NCI-H460 (cell line): ENCODE results near the gene ARFRP1. TPM values are rescaled to one million over a fixed set of nuclear protein-coding genes. Genes with fewer than 3 reads are reported as not detected.

Experiments
- DNase-seq: peaks from one replicate; pipeline ENCODE4 v3.0.0-alpha.2; 2016; ENCODE audit warnings: low read depth; ENCODE audit errors: extremely low read depth
- total RNA-seq: library from RNA; depleted of rRNA; stranded (reverse); fragments of >200 nt; shearing (Covaris generic); gene quantifications from 2 replicates; pipeline ENCODE4 v1.2.3, GENCODE V29; 2014

The ARFRP1 gene
- total RNA-seq, 1 experiment from 2014 or later = 12.1 TPM

DNA sequence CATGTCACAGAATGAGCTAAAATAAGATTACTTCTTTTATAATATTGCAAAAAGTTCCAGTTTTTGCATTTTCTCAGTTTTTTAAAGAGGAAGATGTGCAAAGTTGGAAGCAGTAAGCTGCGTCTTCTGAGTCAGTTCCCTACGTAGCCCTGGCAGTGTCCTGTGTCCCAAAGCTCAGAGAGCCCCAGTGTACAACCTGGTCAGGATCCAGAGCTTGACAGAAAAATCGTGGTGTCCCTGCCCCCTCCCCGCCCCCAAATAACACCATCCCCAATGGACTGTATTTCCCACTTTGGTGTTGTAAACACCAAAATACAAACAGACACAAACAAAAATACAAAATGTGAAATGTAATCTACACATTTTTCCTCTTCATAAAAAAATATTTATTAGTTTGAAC, 36.4 kb upstream of the ARFRP1 start:
- DNase-seq = no peak

DNA sequence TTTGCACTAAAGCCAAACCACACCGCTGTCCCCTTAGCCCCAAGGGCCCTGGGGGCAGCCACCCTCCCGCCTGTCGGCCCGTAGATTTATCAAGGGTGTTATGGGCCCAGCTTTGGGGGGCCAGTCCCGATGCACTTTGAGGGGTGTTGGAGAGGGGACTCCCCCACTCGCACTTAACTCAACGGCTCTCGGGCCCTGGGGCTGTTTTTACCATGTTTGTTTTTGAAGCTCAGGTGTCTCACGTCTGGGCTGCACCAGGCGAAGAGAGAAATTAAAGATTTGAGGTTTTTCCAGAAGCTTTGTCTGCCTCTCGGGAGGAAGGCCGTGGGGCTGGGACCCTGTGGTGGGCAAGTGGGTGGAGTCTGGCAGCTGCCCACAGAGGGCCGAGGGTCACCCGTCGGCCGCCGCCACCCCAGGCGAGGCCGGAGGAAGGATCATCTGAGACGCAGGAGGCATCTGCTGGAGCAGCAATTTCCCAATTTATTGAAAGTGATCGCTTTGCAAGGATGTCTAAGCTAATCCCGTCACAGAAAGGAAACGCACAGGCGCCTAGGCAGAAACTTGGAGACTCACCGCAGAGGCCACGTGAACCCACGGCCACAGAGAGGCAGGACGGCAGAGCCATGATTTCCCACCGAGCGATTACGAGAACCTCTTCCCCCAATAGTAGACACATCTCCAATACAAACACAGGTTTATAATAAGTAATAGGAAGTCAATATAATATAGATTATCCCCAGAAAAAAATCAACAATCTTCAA, 35.6 kb upstream of the ARFRP1 start:
- DNase-seq = no peak

DNA sequence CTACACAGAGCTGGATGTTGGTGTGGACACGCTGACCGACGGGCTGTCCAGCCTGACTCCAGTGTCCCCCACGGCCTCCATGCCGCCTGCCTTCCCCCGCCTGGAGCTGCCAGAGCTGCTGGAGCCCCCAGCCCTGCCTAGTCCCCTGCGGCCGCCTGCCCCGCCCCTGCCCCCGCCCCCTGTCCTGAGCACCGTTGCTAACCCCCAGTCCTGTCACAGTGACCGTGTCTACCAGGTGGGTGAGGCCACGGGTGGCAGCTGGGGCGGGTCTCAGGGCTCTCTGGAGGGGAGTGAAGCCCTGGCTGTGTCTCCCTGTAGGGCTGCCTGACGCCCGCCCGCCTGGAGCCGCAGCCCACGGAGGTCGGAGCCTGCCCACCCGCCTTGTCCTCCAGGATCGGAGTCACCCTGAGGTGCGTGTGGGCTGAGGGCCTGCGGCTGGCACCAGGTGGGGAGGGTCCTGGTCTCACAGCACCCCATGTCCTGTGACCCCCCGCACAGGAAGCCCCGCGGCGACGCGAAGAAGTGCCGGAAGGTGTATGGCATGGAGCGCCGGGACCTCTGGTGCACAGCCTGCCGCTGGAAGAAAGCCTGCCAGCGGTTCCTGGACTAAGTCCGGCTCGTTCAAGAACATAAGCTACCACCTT, 34.7 kb upstream of the ARFRP1 start:
- no peak for DNase-seq

DNA sequence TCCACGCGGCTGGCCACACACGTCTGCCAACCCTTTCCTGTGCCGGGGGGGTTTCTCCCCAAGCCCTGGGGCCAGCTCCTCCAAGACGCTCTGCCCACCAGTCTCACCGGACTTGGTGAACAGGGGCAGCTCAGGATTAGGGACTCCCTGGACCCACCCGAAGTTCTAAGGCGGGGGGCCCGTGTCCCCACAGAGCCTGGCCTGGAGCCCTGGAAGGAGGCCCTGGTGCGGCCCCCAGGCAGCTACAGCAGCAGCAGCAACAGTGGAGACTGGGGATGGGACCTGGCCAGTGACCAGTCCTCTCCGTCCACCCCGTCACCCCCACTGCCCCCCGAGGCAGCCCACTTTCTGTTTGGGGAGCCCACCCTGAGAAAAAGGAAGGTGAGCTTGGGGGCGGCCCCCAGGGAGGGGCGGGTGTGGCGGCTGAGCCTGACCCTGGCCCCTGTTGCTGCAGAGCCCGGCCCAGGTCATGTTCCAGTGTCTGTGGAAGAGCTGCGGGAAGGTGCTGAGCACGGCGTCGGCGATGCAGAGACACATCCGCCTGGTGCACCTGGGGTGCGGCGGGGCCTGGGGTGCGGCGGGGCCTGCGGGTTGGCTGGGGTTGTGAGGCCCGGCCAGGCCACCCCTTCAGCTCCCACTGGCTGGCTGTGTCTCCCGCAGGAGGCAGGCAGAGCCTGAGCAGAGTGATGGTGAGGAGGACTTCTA, 34.1 kb upstream of the ARFRP1 start:
- no peak for DNase-seq

DNA sequence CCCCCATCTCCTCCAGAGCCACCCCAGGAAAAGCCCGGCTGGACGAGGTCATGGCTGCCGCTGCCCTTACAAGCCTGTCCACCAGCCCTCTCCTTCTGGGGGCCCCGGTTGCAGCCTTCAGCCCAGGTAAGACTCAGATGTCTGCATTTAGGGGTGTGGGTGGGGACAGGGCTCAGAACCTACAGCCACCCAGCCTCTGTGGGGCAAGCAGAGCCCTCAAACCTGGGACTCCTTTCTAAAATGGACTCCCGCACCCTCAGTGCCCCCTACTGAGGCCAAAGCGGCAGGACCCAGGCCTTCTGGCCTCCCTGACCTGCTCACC, 33.5 kb upstream of the ARFRP1 start:
- DNase-seq = no peak

DNA sequence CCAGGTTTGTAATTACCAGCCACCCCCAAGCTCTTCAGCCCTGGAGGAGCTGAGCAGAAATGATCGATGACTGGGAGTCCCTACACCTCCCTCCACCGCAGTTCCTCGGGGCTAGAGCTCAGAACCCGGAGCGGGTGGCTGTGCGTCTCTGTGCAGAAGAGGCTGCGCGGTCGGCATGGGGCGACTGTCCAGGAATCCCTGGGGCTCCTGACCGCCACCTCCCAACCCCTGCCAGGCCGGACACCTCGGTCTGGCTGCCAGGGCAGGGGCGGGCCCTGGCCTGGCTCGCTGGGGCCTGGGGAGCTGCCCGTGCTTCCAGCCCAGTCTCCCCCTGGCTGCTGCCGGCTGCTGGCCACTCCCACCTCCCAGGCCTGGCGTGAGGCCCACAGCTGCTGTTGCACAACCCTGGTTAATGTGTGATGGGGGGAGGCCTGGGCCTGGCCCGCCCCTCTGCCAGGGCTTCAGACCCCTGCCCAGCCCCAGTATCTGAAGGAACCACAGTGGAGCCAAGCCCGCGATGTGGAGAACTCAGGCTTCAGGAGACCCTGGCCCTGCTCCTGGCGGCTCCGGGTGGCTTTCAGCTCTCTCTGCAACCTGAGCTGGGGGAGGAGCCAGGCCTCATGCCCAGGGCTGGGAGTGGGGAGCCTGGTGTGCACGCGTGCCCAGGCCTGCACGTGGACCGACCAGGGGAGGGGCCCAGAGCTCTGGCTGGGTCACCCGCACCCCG, 33.0 kb upstream of the ARFRP1 start:
- peak; percentile 74 for DNase-seq

DNA sequence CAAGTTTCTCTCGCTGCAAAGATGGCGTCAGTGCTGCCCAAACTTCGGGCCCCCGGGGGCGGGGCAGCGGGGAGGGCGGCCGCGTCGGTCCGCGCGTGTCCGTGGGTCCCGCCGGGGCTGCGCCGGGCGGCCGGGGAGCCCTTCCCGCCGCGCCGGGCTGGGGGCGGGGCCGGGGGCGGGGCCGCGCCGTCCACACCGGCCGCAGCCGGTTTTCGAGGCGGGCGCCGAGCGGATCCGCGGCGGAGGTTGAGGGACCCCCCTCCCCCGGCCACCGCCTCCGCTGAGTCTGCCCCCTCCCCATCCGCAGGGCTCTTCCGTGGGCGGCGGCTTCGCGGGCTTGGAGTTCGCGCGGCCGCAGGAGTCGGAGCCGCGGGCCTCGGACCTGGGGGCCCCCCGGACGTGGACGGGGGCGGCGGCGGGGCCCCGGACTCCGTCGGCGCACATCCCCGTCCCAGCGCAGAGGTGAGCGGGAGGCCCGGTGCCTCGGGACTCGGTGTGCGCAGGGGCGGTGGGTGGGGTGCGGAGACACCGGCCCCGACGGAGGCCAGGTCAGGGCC, 32.4 kb upstream of the ARFRP1 start:
- DNase-seq = no peak

DNA sequence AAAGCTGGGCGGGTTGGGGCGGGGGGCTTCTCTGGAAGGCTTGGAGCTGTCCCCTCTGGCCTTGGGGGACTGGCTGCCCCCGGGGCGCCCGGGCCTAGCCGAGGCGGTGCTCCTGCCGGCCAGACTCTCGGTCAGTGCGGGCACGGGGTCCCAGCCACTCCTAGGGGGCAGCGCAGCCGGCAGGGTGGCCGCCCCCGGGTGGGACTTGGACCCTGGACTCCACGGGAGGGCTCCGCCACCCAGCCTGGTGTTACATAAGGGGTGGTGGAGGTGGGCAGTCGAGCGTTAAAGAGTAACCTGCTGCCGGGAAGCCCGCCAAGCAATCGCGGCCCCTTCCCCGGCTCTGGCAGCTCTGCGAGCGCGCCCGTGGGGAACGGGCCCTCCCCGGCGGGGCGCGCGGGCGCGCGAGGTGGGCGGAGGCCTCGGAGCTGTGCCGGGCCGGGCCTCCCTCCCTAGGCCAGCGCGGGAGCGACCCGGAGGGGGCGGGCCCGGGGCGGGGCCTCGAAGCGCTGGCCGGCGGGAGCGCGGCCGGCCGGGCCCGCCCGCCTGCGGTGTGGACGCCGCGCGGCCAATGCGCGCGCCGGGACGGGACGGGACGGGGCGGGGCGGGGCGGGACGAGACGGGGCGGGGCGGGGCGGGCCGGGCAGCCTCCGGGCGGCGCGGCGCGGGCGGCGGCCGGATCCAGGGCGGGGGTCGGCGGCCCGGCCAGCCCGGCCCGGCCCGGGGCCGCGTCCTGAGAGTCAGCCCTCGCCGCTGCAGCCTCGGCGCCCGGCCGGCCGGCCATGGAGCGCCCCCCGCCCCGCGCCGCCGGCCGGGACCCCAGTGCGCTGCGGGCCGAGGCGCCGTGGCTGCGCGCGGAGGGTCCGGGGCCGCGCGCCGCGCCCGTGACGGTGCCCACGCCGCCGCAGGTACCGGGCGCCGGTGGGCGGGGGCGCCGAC, 31.6 kb upstream of the ARFRP1 start, which contains the start of gene SLC2A4RG:
TSS of gene SLC2A4RG (plus strand) at position 647 of the 940 bp plus-strand sequence. CDS start at position 784, 137 bp downstream.
- peak; percentile 80 for DNase-seq

DNA sequence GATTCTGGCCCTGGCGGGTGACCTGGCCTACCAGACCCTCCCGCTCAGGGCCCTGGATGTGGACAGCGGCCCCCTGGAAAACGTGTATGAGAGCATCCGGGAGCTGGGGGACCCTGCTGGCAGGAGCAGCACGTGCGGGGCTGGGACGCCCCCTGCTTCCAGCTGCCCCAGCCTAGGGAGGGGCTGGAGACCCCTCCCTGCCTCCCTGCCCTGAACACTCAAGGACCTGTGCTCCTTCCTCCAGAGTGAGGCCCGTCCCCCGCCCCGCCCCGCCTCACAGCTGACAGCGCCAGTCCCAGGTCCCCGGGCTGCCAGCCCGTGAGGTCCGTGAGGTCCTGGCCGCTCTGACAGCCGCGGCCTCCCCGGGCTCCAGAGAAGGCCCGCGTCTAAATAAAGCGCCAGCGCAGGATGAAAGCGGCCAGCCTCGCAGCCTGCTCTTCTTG, 30.9 kb upstream of the ARFRP1 start:
- DNase-seq = no peak

DNA sequence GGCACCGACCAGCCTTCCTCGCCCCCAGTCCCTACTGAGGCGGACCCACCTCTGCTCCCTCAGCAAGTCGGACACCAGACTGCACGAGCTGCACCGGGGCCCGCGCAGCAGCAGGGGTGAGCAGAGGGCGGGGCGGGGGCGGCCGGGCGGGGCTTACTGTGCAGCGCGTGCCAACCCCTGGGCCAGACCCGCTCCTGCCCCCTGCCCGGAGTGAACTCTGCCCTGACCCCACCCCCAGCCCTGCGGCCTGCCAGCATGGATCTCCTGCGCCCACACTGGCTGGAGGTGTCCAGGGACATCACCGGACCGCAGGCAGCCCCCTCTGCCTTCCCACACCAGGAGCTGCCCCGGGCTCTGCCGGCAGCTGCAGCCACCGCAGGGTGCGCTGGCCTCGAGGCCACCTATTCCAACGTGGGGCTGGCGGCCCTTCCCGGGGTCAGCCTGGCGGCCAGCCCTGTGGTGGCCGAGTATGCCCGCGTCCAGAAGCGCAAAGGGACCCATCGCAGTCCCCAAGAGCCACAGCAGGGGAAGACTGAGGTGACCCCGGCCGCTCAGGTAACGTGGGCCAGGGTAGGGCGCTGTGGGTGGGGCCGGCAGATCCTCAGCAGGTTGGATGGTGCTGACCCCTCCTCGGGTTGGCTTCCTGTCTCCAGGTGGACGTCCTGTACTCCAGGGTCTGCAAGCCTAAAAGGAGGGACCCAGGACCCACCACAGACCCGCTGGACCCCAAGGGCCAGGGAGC, 30.3 kb upstream of the ARFRP1 start:
- DNase-seq = no peak

DNA sequence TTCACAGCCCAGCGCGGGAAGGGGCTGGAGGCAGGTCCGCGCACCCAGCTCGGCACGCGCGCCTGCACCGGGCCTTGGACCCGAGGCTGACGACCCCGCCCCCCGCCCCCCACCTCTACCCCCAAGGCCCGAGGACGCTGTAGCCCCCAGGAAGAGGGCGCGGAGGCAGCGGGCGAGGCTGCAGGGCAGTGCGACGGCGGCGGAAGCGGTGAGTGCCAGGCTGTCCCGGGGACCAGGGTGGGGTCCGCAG, 29.8 kb upstream of the ARFRP1 start:
- DNase-seq = no peak

DNA sequence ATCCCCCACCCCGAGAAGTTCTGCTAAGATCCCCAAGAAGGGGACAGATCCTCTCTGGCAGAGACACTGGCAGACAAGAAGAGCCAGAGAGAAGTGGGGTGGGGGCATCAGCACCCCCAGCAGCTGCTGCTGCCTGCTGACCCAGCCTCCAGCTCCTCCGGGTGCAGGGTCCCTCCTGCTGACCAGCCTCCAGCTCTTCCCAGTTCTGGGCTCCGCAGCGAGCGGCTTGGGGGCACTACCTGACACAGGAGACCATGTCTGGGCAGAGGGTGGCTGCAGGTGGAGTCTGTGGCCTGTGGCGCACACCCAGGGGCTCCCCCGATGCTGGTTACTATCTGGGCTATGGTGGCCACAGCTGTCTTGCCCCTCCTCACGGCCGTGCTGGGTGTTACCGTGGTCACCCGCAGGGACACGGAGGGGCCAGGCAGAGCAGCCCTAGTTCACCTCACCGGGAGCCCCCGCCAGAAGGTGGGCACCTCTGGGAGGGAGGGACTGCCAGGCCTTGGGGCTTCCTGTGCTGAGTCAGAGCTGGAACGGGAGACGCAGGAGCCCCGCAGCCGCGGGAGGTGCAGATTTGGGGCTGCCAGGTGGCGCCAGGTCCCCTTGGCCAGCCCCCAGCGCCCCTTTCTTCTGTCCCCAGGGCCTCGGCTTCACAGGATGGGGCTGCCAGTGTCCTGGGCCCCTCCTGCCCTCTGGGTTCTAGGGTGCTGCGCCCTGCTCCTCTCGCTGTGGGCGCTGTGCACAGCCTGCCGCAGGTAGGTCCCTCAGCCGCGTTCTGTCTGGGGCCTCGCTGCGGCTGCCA, 29.3 kb upstream of the ARFRP1 start:
- DNase-seq = no peak

DNA sequence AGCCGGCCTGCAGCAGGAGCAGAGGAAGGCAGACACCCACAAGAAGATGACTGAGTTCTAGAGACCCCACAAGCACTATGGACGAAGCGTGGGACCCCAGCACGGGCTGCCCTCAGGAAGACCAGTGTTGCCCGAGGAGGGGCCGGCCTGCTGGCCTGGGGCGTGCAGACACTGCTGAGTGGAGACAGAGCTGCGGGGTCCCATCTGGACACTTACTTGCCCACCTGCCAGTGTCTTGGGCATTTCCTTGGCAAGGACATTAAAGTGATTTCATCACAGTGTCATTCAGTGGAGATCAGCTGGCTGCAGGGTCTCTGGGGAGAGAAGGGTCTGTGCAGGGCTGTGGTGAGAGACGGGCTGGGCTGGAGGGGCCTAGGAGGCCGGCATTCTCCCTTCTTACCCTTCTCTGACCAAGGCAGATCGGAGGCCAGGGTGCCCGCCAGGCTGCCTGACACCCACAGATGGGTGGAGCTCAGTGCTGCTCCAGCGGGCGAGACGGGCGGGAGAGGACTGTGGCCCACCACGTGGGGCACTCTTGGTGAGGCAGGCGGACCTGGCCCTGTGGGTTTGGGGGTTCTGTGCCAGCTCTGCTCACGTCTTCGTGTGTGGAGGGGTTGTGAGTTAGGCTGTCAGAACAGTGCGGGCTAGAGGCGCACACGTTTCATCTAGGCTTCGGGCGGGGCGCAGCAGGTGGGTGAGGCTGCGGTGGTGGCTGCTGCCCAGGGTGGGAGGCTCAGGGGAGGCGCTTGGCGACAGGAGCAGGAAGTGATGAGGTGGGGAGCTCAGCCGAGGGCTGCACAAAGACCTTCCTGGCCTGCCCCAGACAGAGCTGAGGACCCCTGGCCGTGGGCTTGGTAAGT, 28.3 kb upstream of the ARFRP1 start, which contains the start of gene LIME1:
TSS of gene LIME1 (plus strand) at position 806 of the 860 bp plus-strand sequence. CDS start 886 bp downstream, outside the sequence.
- no peak for DNase-seq

DNA sequence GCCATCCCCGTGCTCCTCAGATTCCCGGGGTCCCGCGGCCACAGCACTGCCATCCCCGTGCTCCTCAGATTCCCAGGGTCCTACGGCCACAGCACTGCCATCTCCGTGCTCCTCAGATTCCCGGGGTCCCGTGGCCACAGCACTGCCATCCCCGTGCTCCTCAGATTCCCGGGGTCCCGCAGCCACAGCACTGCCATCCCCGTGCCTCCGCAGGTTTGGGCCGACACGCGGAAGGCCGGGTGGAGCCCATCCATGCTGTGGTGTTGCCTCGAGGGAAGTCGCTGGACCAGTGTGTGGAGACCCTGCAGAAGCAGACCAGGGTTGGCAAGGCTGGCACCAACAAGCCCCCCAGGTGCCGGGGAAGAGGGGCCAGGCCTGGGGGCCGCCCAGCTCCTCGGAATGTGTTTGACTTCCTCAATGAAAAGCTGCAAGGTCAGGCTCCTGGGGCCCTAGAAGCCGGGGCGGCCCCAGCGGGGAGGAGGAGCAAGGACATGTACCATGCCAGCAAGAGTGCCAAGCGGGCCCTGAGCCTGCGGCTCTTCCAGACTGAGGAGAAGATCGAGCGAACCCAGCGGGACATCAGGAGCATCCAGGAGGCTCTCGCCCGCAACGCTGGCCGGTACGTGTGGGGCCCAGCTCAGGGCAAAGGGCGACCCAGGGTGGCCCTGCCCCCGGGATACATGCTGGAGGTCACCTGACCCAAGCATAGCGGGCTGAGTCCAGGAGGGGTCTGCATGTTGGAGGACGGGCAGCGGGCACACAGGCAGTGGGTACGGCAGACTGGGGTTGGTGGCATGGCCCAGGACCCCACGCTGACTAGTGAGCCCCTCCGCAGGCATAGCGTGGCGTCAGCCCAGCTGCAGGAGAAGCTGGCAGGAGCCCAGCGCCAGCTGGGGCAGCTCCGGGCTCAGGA, 27.4 kb upstream of the ARFRP1 start:
- no peak for DNase-seq

DNA sequence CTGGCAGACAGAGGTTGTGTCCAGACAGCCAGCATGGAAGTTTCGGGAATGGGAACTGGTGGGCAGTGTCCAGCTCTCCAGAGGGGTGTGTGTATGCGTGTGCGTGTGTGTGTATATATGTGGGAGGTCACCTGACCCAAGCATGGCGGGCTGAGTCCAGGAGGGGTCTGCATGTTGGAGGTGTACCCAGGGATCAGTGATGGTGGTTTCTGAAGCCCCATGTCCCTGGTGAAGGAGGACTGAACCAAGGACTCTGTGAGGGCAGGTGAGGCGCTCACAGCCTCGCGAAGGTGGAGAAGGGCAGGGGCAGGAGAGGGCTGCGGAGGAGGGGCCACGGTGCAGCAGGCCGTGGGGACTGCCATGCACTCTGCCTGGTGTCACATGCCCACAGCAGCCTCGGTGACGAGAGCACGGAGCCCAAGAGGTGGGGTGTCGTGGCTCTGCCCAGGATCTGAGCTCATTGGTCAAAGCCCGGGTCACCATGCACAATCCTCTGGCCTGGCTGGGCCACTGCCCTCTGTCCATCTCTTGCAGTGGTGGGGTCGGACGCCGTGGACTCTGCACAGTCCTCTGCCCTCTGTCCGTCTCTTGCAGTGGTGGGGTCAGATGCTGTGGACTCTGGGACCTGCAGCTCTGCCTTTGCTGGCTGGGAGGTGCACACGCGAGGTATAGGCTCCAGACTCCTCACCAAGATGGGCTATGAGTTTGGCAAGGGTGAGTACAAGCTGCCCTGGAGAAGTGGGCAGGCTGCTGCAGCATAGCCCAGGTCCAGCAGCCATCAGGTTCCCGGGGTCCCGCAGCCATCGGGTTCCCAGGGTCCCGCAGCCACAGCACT, 26.6 kb upstream of the ARFRP1 start:
- DNase-seq = no peak
